ENCODE data around the gene TRPV3. TPM values are rescaled to one million over a fixed set of nuclear protein-coding genes. Genes with fewer than 3 reads are reported as not detected.
"Not testable (repeated sequence)": the region's sequence is repeated elsewhere in the genome, so short reads cannot be mapped to it uniquely, and the experiment has no call there.

TRPV3 gene
- total and polyA plus RNA-seq, 2 donors (not counting 1 experiment from before 2014, with no cell fraction given), result 0.20 to 0.99 TPM

- H3K36me3 ChIP-seq (ENCODE audit: control insufficient read depth, insufficient read depth, low read length), result peaks cover 5% of the 10 kb centered on the region
- DNase-seq (ENCODE audit: low read depth in 2 of 2), result no peak
- no peak overlapping the region for H2AFZ ChIP-seq (ENCODE audit: low read length)
- H3K9me3 ChIP-seq (ENCODE audit: control insufficient read depth, insufficient read depth, low read depth, low read length), result no peaks in the 10 kb centered on the region
- TF ChIP-seq CTCF (conservative IDR thresholded peaks at IDR 0.05 in 1 of 2, IDR thresholded peaks at IDR 0.05 in 1 of 2; ENCODE audit: low read depth in 1 of 2, low read length in 2 of 2) (no peak), EZH2 (IDR thresholded peaks at IDR 0.05; ENCODE audit: low read length, missing control alignments) (no peak)
- no peak overlapping the region for H3K4me2 ChIP-seq (ENCODE audit: extremely low read depth, insufficient read depth, low read length)
- H3K9ac ChIP-seq (ENCODE audit: insufficient read depth, low read length), result no peak overlapping the region
- no peaks in the 10 kb centered on the region for H3K79me2 ChIP-seq (ENCODE audit: control insufficient read depth, insufficient read depth, low read length)
- no peaks in the 10 kb centered on the region for H4K20me1 ChIP-seq (ENCODE audit: control insufficient read depth, extremely low read depth, insufficient read depth, low read length)
- H3K27me3 ChIP-seq (ENCODE audit: control insufficient read depth, insufficient read depth, low read length), result no peaks in the 10 kb centered on the region
- H3K4me3 ChIP-seq (replicated peaks in 1 of 4; ENCODE audit: control extremely low read depth in 1 of 4, insufficient read depth in 1 of 4, low read depth in 3 of 4, low read length in 4 of 4), result no peak overlapping the region
- no peak overlapping the region for H3K27ac ChIP-seq (ENCODE audit: insufficient read depth, low read length)
- no peaks in the 10 kb centered on the region for H3K4me1 ChIP-seq (ENCODE audit: control insufficient read depth, extremely low read depth, insufficient read depth, low read length)
Measured at GRCh38 chr17:3583456-3583855, 25.8 kb upstream of the TRPV3 start.

- TF ChIP-seq EZH2 (IDR thresholded peaks at IDR 0.05; ENCODE audit: low read length, missing control alignments) (no peak), CTCF (conservative IDR thresholded peaks at IDR 0.05 in 1 of 2, IDR thresholded peaks at IDR 0.05 in 1 of 2; ENCODE audit: low read depth in 1 of 2, low read length in 2 of 2) (no peak)
- H3K9ac ChIP-seq (ENCODE audit: insufficient read depth, low read length), result no peak overlapping the region
- H3K79me2 ChIP-seq (ENCODE audit: control insufficient read depth, insufficient read depth, low read length), result no peaks in the 10 kb centered on the region
- H3K27me3 ChIP-seq (ENCODE audit: control insufficient read depth, insufficient read depth, low read length), result no peaks in the 10 kb centered on the region
- DNase-seq (ENCODE audit: low read depth in 2 of 2), result no peak
- no peaks in the 10 kb centered on the region for H3K9me3 ChIP-seq (ENCODE audit: control insufficient read depth, insufficient read depth, low read depth, low read length)
- H3K36me3 ChIP-seq (ENCODE audit: control insufficient read depth, insufficient read depth, low read length), result peaks cover 5% of the 10 kb centered on the region
- no peak overlapping the region for H2AFZ ChIP-seq (ENCODE audit: low read length)
- H3K27ac ChIP-seq (ENCODE audit: insufficient read depth, low read length), result no peak overlapping the region
- H4K20me1 ChIP-seq (ENCODE audit: control insufficient read depth, extremely low read depth, insufficient read depth, low read length), result no peaks in the 10 kb centered on the region
- H3K4me2 ChIP-seq (ENCODE audit: extremely low read depth, insufficient read depth, low read length), result no peak overlapping the region
- H3K4me1 ChIP-seq (ENCODE audit: control insufficient read depth, extremely low read depth, insufficient read depth, low read length), result no peaks in the 10 kb centered on the region
- H3K4me3 ChIP-seq (replicated peaks in 1 of 4; ENCODE audit: control extremely low read depth in 1 of 4, insufficient read depth in 1 of 4, low read depth in 3 of 4, low read length in 4 of 4), result no peak overlapping the region
Measured at GRCh38 chr17:3582915-3583314, 25.3 kb upstream of the TRPV3 start.

- not testable (repeated sequence) for H3K36me3 ChIP-seq (ENCODE audit: control insufficient read depth, insufficient read depth, low read length); H3K27me3 ChIP-seq (ENCODE audit: control insufficient read depth, insufficient read depth, low read length); H3K9me3 ChIP-seq (ENCODE audit: control insufficient read depth, insufficient read depth, low read depth, low read length)
Measured at GRCh38 chr17:3578667-3579066, 21.1 kb upstream of the TRPV3 start.

More at GRCh38 chr17:3578667-3579066, 21.1 kb upstream of the TRPV3 start:
- not testable (repeated sequence) for H3K27ac ChIP-seq (ENCODE audit: insufficient read depth, low read length); DNase-seq (ENCODE audit: low read depth in 2 of 2); H4K20me1 ChIP-seq (ENCODE audit: control insufficient read depth, extremely low read depth, insufficient read depth, low read length); H3K4me1 ChIP-seq (ENCODE audit: control insufficient read depth, extremely low read depth, insufficient read depth, low read length); H3K79me2 ChIP-seq (ENCODE audit: control insufficient read depth, insufficient read depth, low read length); H2AFZ ChIP-seq (ENCODE audit: low read length); H3K4me3 ChIP-seq (replicated peaks in 1 of 4; ENCODE audit: control extremely low read depth in 1 of 4, insufficient read depth in 1 of 4, low read depth in 3 of 4, low read length in 4 of 4); H3K4me2 ChIP-seq (ENCODE audit: extremely low read depth, insufficient read depth, low read length); H3K9ac ChIP-seq (ENCODE audit: insufficient read depth, low read length)
